ENCODE data around the gene KCP. TPM values are rescaled to one million over a fixed set of nuclear protein-coding genes. Genes with fewer than 3 reads are reported as not detected.

Gene KCP
- total RNA-seq, 1 donor from 2014 or later: not detected

DNA sequence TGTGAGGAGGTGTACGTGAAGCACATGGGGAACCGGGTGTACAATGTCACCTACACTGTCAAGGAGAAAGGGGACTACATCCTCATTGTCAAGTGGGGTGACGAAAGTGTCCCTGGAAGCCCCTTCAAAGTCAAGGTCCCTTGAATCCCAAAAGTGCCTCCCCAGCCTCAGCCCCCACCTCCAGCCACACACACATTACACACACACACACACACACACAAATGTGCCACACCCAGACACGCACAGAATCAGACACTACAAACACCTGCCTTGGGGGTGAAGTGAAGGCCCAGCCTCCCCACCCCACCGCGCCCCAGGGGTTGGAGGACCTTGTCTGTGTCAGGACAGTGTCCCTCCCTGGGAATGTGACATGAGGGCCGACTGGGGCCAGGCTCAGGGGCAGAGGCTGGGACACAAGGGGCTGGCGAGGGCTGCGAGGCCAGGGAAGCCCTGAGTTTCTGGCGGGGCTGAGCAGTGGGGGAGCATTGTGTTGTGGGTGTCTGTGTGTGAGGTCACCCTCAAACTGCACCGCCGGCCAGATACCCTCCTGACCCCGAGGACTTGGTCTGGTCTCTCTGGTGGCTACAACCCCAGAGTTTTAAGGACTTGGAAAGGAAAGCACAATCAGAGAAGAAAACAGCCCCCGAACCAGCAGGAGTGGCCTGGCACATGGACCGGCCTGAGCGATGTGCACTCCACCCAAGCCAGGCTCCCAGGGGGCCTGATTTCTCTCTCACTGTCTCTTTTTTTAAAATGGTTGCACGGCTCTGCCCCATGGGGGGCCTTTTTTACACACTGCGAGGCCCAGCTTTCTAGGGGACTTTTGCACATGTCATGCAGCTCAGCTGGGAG is 51.9 kb downstream of the KCP start:
- no peak for DNase-seq (ENCODE audit: low read depth in 2 of 2)

DNA sequence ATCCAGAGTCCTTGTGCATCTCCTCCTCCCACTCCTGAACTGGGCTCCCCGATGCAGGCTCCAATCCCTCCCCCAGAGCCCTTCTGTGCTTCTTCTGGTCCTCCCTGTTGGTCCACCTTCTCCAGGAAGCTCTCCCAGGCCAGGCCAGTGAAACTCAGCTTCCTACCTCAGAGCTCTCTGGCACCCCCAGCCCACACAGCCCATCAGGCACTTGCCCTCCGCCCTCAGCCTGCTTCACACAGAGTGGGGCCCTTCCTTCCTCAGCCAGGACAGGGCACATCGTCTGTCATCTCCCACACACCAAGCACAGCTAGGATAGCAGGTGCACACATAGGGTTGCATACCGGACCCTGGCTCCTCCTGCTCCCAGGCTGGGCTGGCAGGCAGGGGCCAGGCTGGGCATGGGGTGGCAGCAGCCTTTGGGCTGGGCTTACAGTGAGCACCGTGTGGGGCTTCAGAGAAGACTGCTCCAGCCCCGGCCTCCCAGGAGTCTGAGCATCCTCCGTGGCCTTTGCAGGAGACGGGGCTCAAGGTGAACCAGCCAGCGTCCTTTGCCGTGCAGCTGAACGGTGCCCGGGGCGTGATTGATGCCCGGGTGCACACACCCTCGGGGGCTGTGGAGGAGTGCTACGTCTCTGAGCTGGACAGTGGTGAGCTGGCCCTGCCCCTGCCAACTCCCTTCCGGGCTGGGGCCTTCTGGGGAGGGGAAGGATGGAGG is 54.3 kb downstream of the KCP start:
- no peak for DNase-seq (ENCODE audit: low read depth in 2 of 2)

DNA sequence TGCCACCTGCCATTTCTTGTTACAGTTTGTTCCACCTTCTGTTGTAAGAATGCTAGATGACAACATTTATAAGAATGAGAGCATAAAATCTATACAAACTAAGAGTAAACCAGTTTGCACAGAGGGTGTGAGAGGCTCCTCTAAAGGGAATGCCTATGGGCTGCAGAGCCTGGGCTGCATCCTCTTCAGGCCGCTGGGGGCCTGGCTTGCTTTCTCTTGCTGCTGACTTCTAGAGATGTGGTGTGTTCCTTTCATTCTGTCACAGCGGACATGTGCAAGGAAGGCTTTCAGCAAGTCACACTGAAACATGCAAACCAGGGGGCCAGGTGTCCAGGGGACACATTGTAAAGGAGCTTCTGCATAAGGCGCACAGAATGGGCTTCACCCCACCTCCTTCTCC is 55.0 kb downstream of the KCP start:
- DNase-seq (ENCODE audit: low read depth in 2 of 2): no peak

DNA sequence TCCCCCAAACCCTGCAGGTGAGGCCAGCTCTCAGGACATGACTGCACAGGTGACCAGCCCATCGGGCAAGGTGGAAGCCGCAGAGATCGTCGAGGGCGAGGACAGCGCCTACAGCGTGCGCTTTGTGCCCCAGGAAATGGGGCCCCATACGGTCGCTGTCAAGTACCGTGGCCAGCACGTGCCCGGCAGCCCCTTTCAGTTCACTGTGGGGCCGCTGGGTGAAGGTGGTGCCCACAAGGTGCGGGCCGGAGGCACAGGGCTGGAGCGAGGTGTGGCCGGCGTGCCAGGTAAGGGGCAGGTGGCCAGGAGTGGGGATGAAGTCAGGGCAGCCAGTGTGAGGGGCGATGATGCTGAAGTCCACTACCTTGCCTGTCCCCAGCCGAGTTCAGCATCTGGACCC is 56.1 kb downstream of the KCP start:
- no peak for DNase-seq (ENCODE audit: low read depth in 2 of 2)

DNA sequence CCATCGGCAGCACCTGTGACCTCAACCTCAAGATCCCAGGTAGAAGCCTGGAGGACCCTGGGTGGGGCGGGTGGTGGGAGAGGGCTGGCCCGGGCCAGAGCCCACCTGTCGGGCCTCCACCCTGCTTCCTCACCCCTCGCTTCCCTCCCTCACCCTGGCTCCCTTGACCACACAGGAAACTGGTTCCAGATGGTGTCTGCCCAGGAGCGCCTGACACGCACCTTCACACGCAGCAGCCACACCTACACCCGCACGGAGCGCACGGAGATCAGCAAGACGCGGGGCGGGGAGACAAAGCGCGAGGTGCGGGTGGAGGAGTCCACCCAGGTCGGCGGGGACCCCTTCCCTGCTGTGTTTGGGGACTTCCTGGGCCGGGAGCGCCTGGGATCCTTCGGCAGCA is 56.7 kb downstream of the KCP start:
- no peak for DNase-seq (ENCODE audit: low read depth in 2 of 2)

DNA sequence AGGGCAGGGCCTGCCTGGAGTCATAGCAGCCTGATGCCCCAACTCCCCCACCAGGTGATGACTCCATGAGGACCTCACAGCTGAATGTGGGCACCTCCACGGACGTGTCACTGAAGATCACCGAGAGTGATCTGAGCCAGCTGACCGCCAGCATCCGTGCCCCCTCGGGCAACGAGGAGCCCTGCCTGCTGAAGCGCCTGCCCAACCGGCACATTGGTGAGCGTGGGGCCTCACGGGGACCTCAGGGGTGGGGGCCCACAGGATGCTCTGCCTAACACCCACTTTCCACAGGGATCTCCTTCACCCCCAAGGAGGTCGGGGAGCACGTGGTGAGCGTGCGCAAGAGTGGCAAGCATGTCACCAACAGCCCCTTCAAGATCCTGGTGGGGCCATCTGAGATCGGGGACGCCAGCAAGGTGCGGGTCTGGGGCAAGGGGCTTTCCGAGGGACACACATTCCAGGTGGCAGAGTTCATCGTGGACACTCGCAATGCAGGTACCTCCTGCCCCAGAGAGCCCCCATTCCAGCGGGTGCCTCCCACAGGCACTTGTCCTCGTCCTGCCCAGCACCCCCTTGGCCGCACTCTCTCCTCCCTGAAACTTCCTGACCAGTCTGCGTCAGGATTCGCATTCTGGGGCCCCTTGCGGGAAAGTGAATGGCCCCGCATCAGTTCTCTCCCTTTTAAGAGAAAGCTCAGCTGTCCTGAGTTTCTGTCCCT is 57.8 kb downstream of the KCP start:
- DNase-seq (ENCODE audit: low read depth in 2 of 2): no peak

DNA sequence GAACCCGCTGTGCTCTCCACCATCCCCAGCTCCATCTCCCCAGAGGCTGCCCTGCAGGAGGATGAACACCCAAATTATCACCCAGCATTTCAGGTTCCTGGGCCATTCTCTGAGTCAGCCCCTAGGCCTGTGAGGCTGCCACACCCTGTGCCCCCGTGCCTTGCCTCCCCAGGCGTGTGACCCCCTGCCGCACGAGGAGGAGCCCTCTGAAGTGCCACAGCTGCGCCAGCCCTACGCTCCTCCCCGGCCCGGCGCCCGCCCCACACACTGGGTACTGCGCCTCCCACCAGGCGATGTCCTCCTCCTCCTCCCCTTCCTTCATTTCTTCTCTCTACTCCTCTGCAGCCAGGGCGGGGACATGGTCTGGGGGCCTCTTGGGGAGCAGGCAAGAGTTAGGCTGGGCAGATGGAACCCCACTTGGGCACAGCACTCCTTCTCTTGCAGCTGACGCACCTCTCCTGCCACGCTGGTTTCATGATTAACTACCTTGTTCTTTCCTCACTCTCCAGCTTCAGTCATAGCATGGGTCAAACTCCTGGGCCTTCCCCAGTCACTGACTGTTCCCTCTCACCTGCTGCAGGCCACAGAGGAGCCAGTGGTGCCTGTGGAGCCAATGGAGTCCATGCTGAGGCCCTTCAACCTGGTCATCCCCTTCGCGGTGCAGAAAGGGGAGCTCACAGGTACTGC is 60.6 kb downstream of the KCP start:
- no peak for DNase-seq (ENCODE audit: low read depth in 2 of 2)

DNA sequence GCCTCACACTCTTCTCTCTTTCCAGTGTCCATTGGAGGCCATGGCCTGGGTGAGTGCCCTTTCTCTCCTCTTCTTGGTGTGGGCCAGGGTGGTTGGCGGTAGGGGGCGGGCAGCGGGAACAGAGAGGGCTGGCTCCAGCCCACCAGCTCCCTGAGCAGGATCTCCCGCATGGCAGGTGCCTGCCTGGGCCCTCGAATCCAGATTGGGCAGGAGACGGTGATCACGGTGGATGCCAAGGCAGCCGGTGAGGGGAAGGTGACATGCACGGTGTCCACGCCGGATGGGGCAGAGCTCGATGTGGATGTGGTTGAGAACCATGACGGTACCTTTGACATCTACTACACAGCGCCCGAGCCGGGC is 61.4 kb downstream of the KCP start:
- no peak for DNase-seq (ENCODE audit: low read depth in 2 of 2)

DNA sequence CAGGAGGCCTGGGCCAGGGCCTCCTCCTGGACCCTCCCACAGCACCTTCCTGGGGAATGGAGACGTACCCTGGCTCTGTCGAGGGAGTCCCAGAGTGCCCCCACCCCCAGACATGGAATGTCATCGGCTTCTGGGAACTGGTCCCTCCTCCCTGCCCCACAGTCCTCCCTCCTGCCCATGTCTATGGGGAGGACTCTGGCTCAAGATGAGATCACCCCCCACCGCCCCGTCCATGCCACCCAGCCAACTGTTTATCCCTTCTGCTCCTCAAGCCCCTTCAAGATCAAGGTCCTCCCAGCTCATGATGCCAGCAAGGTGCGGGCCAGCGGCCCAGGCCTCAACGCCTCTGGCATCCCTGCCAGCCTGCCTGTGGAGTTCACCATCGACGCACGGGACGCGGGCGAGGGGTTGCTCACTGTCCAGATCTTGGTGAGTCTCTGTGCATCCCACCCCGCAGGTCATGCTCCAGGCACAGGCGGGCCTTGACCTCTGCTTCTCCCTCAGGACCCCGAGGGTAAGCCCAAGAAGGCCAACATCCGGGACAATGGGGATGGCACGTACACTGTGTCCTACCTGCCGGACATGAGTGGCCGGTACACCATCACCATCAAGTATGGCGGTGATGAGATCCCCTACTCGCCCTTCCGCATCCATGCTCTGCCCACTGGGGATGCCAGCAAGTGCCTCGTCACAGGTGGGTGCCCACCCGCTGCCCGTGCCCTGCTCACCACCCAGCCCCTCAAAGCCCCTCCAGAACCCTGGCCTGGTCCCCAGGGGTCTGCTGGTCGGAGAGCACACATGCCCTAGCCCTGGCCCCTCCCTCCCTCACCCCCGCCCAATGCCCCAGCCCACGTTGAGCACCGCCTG is 62.0 kb downstream of the KCP start:
- DNase-seq (ENCODE audit: low read depth in 2 of 2): no peak

DNA sequence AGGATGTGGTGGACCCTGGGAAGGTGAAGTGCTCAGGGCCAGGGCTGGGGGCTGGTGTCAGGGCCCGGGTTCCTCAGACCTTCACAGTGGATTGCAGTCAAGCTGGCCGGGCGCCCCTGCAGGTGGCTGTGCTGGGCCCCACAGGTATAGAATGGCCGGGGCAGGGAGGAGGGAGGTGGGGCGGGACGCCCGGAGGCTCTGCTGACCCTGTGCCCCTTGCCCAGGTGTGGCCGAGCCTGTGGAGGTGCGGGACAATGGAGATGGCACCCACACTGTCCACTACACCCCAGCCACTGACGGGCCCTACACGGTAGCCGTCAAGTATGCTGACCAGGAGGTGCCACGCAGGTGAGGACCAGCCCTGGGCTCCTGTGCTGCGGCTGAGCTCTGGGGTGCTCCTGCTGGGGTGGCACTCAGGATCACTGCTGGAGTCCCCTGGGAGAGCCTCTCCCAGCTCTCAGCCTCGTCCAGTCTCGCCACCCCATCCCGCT is 62.7 kb downstream of the KCP start:
- no peak for DNase-seq (ENCODE audit: low read depth in 2 of 2)

DNA sequence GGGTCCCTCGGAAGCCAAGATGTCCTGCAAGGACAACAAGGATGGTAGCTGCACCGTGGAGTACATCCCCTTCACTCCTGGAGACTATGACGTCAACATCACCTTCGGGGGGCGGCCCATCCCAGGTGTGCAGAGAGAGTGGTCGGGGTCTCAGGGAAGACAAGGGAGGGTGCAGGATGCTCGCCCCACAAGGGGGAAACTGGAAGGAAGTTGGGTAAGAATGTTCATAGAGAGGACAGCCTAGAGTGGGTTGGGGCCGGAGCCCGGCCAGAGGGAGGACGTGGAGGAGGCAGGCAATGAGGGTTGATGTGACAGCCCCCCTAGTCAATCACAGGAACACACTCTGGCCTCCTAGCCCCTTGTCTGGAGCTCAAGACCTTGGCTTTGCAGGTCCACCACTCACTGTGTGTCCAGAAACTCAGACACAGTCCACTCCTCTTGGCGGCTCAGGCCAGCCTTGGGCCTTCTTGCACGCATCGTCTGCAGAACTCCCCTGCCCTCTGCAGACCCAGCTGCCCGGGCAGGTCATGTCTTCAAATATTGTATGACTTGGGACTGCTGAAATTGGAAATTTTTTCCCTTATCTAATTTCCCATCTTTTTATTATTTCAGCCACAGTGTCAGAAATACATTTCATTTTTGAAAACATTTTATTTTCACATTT is 63.6 kb downstream of the KCP start:
- no peak for DNase-seq (ENCODE audit: low read depth in 2 of 2)

DNA sequence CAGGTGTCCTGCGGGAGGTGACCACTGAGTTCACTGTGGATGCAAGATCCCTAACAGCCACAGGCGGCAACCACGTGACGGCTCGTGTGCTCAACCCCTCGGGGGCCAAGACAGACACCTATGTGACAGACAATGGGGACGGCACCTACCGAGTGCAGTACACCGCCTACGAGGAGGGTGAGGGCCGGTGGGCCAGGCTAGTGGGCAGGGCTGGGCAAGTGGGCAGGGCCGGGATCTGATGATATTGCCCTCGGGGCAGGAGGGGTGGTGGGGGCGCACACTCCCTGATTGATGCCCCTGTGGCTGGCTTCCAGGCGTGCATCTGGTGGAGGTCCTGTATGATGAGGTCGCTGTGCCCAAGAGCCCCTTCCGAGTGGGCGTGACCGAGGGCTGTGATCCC is 64.5 kb downstream of the KCP start:
- DNase-seq (ENCODE audit: low read depth in 2 of 2): no peak

DNA sequence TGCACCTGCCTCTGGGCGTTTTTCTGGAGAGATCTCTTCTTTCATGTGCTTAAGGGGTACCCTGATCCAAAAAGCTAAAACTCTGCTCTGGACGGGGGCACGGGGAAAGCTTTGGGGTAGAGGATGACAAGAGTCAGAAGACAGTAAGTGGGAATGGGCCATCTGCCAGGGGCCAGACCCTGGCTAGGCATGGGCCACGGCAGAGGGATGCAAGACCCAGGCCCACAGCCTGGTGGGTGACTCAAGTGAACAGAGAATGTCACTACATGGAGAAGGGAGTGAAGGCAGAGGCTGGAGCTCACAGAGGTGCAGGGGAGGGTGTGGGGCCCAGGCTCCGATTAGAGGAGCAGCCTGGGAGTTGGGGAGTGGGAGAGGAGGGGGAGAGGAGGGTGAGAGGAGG is 65.0 kb downstream of the KCP start:
- DNase-seq (ENCODE audit: low read depth in 2 of 2): no peak

DNA sequence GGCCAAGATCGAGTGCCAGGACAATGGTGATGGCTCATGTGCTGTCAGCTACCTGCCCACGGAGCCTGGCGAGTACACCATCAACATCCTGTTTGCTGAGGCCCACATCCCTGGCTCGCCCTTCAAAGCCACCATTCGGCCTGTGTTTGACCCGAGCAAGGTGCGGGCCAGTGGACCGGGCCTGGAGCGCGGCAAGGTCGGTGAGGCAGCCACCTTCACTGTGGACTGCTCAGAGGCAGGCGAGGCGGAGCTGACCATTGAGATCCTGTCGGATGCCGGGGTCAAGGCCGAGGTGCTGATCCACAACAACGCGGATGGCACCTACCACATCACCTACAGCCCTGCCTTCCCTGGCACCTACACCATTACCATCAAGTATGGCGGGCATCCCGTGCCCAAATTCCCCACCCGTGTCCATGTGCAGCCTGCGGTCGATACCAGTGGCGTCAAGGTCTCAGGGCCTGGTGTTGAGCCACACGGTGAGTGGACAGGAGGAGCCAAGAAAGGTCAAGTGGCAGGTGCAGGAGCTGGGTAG is 65.7 kb downstream of the KCP start:
- no peak for DNase-seq (ENCODE audit: low read depth in 2 of 2)

DNA sequence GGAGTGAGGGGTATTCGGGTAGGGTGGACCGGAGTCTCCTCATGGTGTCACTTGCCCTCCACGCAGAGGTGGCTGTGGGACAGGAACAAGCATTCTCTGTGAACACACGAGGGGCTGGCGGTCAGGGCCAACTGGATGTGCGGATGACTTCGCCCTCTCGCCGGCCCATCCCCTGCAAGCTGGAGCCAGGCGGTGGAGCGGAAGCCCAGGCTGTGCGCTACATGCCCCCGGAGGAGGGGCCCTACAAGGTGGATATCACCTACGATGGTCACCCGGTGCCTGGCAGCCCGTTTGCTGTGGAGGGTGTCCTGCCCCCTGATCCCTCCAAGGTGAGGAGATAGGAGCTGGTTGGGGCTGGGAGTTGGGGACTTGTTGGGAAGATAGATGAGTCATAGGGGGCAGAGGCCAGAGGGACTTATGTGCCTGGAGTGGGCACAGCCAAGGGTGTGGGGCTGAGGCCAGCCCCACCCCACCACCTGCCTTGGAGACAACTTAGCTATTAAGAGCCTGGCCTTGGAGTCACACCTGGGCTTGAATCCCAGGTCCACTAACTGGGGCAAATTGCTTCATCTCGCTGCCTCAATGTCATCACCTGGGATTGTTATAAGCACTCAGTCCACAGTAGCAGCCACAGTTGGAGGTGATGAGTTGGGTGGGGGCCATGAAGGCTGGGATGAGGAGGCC is 66.4 kb downstream of the KCP start:
- DNase-seq (ENCODE audit: low read depth in 2 of 2): no peak

DNA sequence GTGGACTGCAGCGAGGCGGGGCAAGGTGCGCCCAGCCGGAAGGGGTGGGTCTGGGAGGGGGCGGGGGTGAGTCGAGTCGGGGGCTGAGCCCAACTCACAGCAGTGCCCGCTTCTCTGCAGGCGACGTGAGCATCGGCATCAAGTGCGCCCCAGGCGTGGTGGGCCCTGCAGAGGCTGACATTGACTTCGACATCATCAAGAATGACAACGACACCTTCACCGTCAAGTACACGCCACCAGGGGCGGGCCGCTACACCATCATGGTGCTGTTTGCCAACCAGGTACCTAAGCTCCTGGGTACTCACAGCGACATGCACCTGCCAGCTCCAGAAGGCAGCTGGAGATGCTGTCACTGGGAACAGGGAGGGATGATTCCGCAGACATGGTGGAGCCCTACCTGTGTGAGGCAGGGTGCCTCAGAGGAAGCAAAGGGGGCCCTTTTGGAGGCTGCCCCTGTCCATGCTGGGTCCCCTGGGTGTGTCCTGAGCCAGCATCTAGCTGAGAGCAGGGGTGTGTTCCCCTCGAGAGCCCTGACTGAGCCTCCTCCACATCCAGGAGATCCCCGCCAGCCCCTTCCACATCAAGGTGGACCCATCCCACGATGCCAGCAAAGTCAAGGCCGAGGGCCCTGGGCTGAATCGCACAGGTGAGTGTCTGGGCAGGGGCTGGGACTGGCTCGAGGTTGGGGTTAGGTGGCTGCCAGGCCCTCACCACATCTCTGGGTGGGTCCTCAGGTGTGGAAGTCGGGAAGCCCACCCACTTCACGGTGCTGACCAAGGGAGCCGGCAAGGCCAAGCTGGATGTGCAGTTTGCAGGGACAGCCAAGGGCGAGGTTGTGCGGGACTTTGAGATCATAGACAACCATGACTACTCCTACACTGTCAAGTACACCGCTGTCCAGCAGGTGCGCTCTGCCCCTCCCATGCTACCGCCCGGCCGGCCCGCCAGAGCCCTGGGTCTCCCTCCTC is 67.6 kb downstream of the KCP start:
- DNase-seq (ENCODE audit: low read depth in 2 of 2): no peak

DNA sequence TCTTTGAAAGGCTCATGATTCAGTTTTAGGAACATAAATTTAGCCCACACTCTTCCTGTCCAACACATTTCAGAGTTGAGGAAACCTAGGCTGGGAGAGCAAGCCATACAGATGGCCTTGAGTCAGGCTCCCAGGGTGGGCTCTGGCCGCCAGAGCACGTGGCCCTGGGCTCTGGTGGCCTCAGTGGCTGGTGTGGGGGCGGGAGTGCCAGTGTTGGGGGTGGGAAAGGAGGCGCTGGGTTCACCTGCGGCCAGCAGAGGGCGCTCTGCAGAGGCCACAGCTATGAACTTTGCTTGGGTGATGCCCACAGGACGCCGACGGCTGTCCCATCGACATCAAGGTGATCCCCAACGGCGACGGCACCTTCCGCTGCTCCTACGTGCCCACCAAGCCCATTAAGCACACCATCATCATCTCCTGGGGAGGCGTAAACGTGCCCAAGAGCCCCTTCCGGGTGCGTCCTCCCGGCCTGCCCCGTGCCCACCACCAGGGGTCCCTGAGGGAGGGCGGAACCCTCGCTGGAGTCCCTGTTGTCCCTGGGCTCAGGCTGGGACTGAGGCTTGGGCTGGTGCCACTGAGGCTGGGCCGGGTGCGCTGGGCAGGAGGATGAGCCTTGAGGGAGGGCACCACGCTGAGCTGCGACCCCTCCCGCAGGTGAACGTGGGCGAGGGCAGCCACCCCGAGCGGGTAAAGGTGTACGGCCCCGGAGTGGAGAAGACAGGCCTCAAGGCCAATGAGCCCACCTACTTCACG is 68.4 kb downstream of the KCP start:
- DNase-seq (ENCODE audit: low read depth in 2 of 2): peak; percentile 41 to 70

Measured in lung microvascular endothelial cell (primary cell).